Activated T-helper 17 cell treated with anti-CD3 and anti-CD28 coated beads, Interleukin-2, amount 50 U/mL, for 72 hours (primary cell): ENCODE measurements around the gene MEX3A. TPM values are rescaled to one million over a fixed set of nuclear protein-coding genes. Genes with fewer than 3 reads are reported as not detected.
A peak's percentile ranks its signal among the peaks of the same experiment; 100 is the strongest.
"Not testable (repeated sequence)": the region's sequence is repeated elsewhere in the genome, so short reads cannot be mapped to it uniquely, and the experiment has no call there.

Experiments used
- ATAC-seq: fragments of 150-1000 bp; cut with Tn5 transposase; replicated peaks from 2 replicates; pipeline ENCODE4 v1.10.0; 2021; ENCODE audit warnings: mild to moderate bottlenecking, moderate library complexity
- H3K27ac Mint-ChIP-seq: one replicate; pipeline ENCODE4 v1.8.0; 2022; ENCODE audit warnings: mixed read lengths
- H3K27me3 Mint-ChIP-seq: one replicate; pipeline ENCODE4 v1.8.0; 2022; ENCODE audit warnings: mixed read lengths
- H3K36me3 Mint-ChIP-seq: one replicate; pipeline ENCODE4 v1.8.0; 2022; ENCODE audit warnings: low read depth, mild to moderate bottlenecking, mixed read lengths
- H3K4me1 Mint-ChIP-seq: one replicate; pipeline ENCODE4 v1.8.0; 2022; ENCODE audit warnings: mixed read lengths
- H3K4me3 Mint-ChIP-seq: one replicate; pipeline ENCODE4 v1.8.0; 2022; ENCODE audit warnings: mild to moderate bottlenecking, mixed read lengths
- H3K9me3 Mint-ChIP-seq: one replicate; pipeline ENCODE4 v1.8.0; 2022; ENCODE audit warnings: mixed read lengths
- total RNA-seq, 2 donors: library from RNA; stranded (reverse); gene quantifications; one replicate each; pipeline ENCODE4 v1.2.3, GENCODE V29; 2022

MEX3A gene
- total RNA-seq, 2 donors from 2014 or later, result 0.15 to 0.21 TPM

- ATAC-seq, result no peak
- Mint-ChIP-seq H3K4me1 (no peaks in the 10 kb centered on the region), H3K36me3 (no peaks in the 10 kb centered on the region), H3K27ac (no peak overlapping the region), H3K9me3 (no peaks in the 10 kb centered on the region), H3K27me3 (peaks cover 10% of the 10 kb centered on the region), H3K4me3 (peak overlapping the region; percentile 70)
These were observed 917 bp downstream of the MEX3A start for GRCh38 chr1:156081180-156081916.

GRCh38 chr1:156080863-156081179 lies 1.4 kb downstream of the MEX3A start:
- ATAC-seq, result no peak
- Mint-ChIP-seq H3K4me3 (peak overlapping the region; percentile 70), H3K27me3 (peaks cover 10% of the 10 kb centered on the region)

GRCh38 chr1:156080241-156080862 lies 1.9 kb downstream of the MEX3A start:
- Mint-ChIP-seq H3K4me3 (no peak overlapping the region), H3K4me1 (no peaks in the 10 kb centered on the region), H3K9me3 (no peaks in the 10 kb centered on the region)

More at GRCh38 chr1:156080863-156081179, 1.4 kb downstream of the MEX3A start:
- Mint-ChIP-seq H3K36me3 (no peaks in the 10 kb centered on the region), H3K4me1 (no peaks in the 10 kb centered on the region), H3K9me3 (no peaks in the 10 kb centered on the region), H3K27ac (no peak overlapping the region)

DNA sequence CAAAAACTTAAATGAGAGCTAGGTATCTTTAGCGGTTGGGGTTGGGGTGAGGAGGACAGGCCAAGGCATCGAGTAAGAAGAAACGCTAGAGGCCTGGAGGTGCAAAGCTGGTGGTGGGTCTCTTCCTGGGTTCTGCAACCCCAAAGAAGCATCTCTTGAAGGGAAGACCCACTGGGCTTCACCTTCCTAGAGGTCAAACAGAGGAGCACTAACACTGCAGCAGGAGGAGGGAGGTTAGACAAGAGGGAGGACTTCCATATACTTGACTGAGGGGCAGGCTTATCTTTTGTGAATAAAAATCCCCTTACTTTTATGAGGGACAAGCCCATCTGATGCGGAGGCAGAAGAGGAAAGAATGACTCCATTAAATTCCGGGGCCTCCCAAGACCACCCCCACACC lies 2.5 kb downstream of the MEX3A start:
- Mint-ChIP-seq H3K27me3 (peaks cover 5% of the 10 kb centered on the region), H3K4me1 (no peaks in the 10 kb centered on the region), H3K36me3 (no peaks in the 10 kb centered on the region), H3K27ac (no peak overlapping the region), H3K9me3 (no peaks in the 10 kb centered on the region), H3K4me3 (no peak overlapping the region)
- no peak for ATAC-seq

More at GRCh38 chr1:156080241-156080862, 1.9 kb downstream of the MEX3A start:
- Mint-ChIP-seq H3K36me3 (no peaks in the 10 kb centered on the region), H3K27me3 (peaks cover 8% of the 10 kb centered on the region), H3K27ac (no peak overlapping the region)
- ATAC-seq, result no peak

- ATAC-seq, result no peak
- Mint-ChIP-seq H3K4me1 (no peaks in the 10 kb centered on the region), H3K9me3 (no peaks in the 10 kb centered on the region), H3K27ac (no peak overlapping the region), H3K27me3 (peaks cover 2% of the 10 kb centered on the region), H3K4me3 (no peak overlapping the region), H3K36me3 (no peaks in the 10 kb centered on the region)
These were observed 3.5 kb downstream of the MEX3A start for GRCh38 chr1:156078728-156079127.

GRCh38 chr1:156077430-156077760 lies 4.9 kb downstream of the MEX3A start:
- Mint-ChIP-seq H3K4me3 (no peak overlapping the region), H3K27ac (no peak overlapping the region), H3K4me1 (no peaks in the 10 kb centered on the region), H3K27me3 (no peaks in the 10 kb centered on the region), H3K36me3 (no peaks in the 10 kb centered on the region), H3K9me3 (no peaks in the 10 kb centered on the region)
- no peak for ATAC-seq

GRCh38 chr1:156076609-156077429 lies 5.4 kb downstream of the MEX3A start:
- Mint-ChIP-seq H3K36me3 (no peaks in the 10 kb centered on the region), H3K27me3 (no peaks in the 10 kb centered on the region), H3K27ac (no peak overlapping the region), H3K4me3 (no peak overlapping the region), H3K4me1 (no peaks in the 10 kb centered on the region), H3K9me3 (no peaks in the 10 kb centered on the region)
- peak; percentile 9 for ATAC-seq

GRCh38 chr1:156075775-156076204 lies 6.5 kb downstream of the MEX3A start:
- Mint-ChIP-seq H3K27me3 (no peaks in the 10 kb centered on the region), H3K27ac (no peak overlapping the region), H3K9me3 (no peaks in the 10 kb centered on the region), H3K36me3 (no peaks in the 10 kb centered on the region), H3K4me3 (no peak overlapping the region), H3K4me1 (no peaks in the 10 kb centered on the region)
- ATAC-seq, result no peak

DNA sequence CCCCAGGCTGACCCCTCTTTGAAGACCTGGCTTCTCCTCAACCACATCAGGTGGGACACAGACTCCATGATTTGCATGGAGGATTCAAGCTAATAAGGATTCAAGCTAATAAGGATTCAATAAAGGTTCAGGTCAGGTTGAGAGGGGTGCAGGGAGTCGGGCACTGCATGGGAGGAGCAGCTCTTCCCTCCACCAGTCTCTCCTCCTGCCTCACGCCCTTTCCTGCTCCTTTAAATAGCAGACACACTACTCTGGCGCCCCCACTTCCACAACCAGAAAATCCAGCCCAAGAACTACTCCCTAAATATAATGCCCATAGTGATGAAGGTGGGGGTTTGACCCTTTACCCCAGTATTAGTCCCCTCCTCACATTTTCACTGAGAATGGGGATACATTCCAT lies 7.1 kb downstream of the MEX3A start:
- no peaks in the 10 kb centered on the region for H3K36me3 Mint-ChIP-seq
- no peaks in the 10 kb centered on the region for H3K4me1 Mint-ChIP-seq
- H3K27me3 Mint-ChIP-seq, result no peaks in the 10 kb centered on the region
- no peak for ATAC-seq
- H3K4me3 Mint-ChIP-seq, result no peak overlapping the region
- H3K9me3 Mint-ChIP-seq, result no peaks in the 10 kb centered on the region
- no peak overlapping the region for H3K27ac Mint-ChIP-seq

DNA sequence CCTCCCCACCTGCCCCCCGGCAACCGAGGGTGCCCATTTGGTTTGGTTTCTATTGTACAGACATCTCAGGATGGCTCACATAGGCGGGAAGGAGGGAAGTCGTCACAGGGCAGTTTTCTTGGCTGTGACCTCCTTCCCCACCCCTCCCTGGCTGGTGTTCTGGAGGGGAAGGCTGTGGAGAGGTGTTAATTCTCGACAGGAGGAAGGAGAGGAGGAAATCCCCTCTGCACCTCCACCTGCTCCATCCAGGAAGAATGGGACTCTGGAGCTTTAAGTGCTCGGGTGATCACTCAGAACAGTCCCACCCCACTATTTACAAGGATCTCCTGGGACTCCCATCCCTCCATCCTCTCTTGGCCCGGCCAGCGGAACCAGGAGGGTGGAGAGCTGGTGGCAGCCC lies 7.6 kb downstream of the MEX3A start:
- no peak for ATAC-seq
- no peaks in the 10 kb centered on the region for H3K36me3 Mint-ChIP-seq
- H3K4me1 Mint-ChIP-seq, result no peaks in the 10 kb centered on the region
- H3K27me3 Mint-ChIP-seq, result no peaks in the 10 kb centered on the region
- no peak overlapping the region for H3K27ac Mint-ChIP-seq
- no peaks in the 10 kb centered on the region for H3K9me3 Mint-ChIP-seq
- no peak overlapping the region for H3K4me3 Mint-ChIP-seq

DNA sequence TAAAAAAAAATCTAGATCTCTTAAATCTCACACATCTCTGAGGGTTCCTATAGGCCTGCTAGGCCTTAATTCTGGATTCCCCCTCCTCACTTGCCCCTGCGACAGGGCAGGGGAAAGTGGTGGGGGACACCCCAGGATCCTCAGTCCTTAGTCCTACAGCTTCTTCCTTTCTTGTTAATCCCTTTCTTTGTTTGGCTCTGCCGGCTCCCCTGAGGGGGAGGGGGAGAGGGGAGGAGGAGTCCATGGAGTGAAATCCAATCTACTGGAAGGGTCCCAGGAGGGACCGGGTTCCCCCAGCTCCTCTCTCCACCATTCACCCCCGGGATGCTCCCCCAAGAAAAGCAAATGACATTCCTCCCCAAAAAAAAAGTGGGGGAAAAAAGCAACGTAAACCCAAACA lies 8.5 kb downstream of the MEX3A start:
- Mint-ChIP-seq H3K4me3 (no peak overlapping the region), H3K36me3 (no peaks in the 10 kb centered on the region), H3K4me1 (no peaks in the 10 kb centered on the region), H3K27ac (no peak overlapping the region), H3K9me3 (no peaks in the 10 kb centered on the region), H3K27me3 (no peaks in the 10 kb centered on the region)
- no peak for ATAC-seq

DNA sequence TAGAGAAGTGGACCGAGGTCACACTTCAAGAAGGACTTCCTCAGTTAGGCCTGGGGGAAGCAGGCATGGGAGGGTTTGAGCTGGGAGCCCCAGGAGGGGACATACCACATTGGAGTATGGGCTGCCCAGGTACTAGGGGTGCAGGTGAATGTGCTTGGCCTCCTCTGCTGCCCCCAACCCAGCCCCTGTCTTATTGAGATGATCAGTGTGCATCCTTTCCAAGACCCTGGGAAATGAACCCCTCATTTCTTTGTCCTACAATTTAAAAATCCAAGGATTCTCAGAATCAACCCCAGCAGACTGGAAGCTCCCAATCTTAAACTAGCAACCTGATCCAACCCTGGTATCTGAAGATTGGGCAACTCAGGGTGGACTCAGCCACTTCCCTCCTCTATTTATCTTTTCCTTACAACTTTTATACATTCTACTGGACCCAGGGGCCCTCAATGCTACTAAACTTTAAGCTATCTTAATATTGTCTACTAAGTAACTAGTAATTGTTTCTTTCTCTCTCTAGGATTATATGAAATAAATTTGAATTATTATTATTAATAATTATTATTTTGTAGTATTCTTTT lies 9.1 kb downstream of the MEX3A start:
- H3K9me3 Mint-ChIP-seq, result no peaks in the 10 kb centered on the region
- no peak overlapping the region for H3K27ac Mint-ChIP-seq
- no peak overlapping the region for H3K4me3 Mint-ChIP-seq
- H3K4me1 Mint-ChIP-seq, result no peaks in the 10 kb centered on the region
- no peak for ATAC-seq
- no peaks in the 10 kb centered on the region for H3K27me3 Mint-ChIP-seq
- no peaks in the 10 kb centered on the region for H3K36me3 Mint-ChIP-seq

DNA sequence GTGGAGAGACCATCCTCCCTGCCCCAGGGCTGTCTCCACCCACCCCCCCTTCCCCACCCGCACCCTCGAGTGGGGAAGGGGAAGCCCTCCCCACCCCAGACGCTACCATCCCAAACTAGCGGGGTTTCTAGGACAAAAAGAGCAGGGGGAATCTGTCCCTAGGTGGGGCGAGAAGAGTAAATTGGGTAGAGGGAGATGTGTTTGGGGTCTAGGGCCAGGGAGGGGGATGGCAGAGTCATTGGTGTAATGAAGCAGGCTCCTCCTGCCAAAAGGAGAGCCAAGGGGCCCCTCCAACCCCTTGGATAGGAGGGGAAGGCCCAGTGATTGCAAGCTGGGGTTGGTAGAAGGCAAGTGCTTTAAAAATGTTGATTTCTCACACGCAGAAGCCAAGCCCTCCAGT lies 10.0 kb downstream of the MEX3A start:
- ATAC-seq, result no peak
- Mint-ChIP-seq H3K4me3 (no peak overlapping the region), H3K4me1 (no peaks in the 10 kb centered on the region), H3K27me3 (no peaks in the 10 kb centered on the region), H3K36me3 (no peaks in the 10 kb centered on the region), H3K27ac (no peak overlapping the region), H3K9me3 (no peaks in the 10 kb centered on the region)

- not testable (repeated sequence) for H3K27ac Mint-ChIP-seq, H3K9me3 Mint-ChIP-seq, H3K4me1 Mint-ChIP-seq
These were observed 10.9 kb downstream of the MEX3A start for GRCh38 chr1:156071332-156071816.

More at GRCh38 chr1:156071332-156071816, 10.9 kb downstream of the MEX3A start:
- not testable (repeated sequence) for ATAC-seq, H3K36me3 Mint-ChIP-seq, H3K27me3 Mint-ChIP-seq, H3K4me3 Mint-ChIP-seq
